ENCODE results near the gene PPM1F. TPM values are rescaled to one million over a fixed set of nuclear protein-coding genes. Genes with fewer than 3 reads are reported as not detected.
A peak's percentile ranks its signal among the peaks of the same experiment; 100 is the strongest.

Gene PPM1F
- polyA plus RNA-seq, 1 donor (not counting 4 experiments of a cell fraction or from before 2014, with no cell fraction given) = 18.2 TPM

- H2AFZ ChIP-seq (ENCODE audit: control insufficient read depth, low read length) = peak overlapping the region; percentile 55
- no peaks in the 10 kb centered on the region for H3K9me3 ChIP-seq (ENCODE audit: control insufficient read depth, low read depth, low read length)
- H3K9me1 ChIP-seq (ENCODE audit: control insufficient read depth, extremely low read depth, insufficient read depth, low read length) = no peaks in the 10 kb centered on the region
- H3K9ac ChIP-seq (ENCODE audit: control insufficient read depth, extremely low read depth, insufficient read depth, low read length) = peak overlapping the region; percentile 85
- peak overlapping the region; percentile 91 for H3K4me2 ChIP-seq (ENCODE audit: control insufficient read depth, extremely low read depth, insufficient read depth, low read depth, low read length)
- H3K4me1 ChIP-seq (ENCODE audit: control insufficient read depth, extremely low read depth, insufficient read depth, low read length) = peaks cover 36% of the 10 kb centered on the region
- H3K4me3 ChIP-seq (ENCODE audit: control insufficient read depth in 2 of 3, extremely low read depth in 1 of 3, insufficient read depth in 2 of 3, low read depth in 1 of 3, low read length in 3 of 3) = peak overlapping the region in 2 of 3 experiments; percentile 50 to 80
- dilution Hi-C loops (cut with MboI; ENCODE audit: extremely low pct_ligation_motif_present, low sequenced_read_pairs) = loop anchor here (10.0 kb wide), 1 partner anchor 82 kb away; no protein-coding TSS in a partner anchor
- no peaks in the 10 kb centered on the region for H4K20me1 ChIP-seq (ENCODE audit: control insufficient read depth, extremely low read depth, insufficient read depth, low read length)
- no peak for TF ChIP-seq CTCF (optimal IDR thresholded peaks at IDR 0.05 in 1 of 3, IDR thresholded peaks at IDR 0.05 in 1 of 3, conservative IDR thresholded peaks at IDR 0.05 in 1 of 3; ENCODE audit: extremely low read depth in 1 of 3, insufficient read depth in 2 of 3, low read length in 3 of 3)
- no peak for TF ChIP-seq EZH2 (IDR thresholded peaks at IDR 0.05; ENCODE audit: low read length)
- H3K79me2 ChIP-seq (ENCODE audit: control insufficient read depth, insufficient read depth, low read length) = peaks cover 2% of the 10 kb centered on the region
- no peaks in the 10 kb centered on the region for H3K27me3 ChIP-seq (ENCODE audit: control insufficient read depth, extremely low read depth, insufficient read depth, low read length)
- H3K27ac ChIP-seq (ENCODE audit: control insufficient read depth, insufficient read depth, low read length) = peak overlapping the region; percentile 89
- peaks cover 20 to 39% of the 10 kb centered on the region in 2 experiments for H3K36me3 ChIP-seq (ENCODE audit: control insufficient read depth in 2 of 2, extremely low read depth in 1 of 2, insufficient read depth in 2 of 2, low read length in 2 of 2)
- FAIRE-seq (no peak), DNase-seq (ENCODE audit: low read depth, low spot score) (no peak)
Measured at GRCh38 chr22:21937041-21937820, 15.4 kb downstream of the PPM1F start.

GRCh38 chr22:21936151-21936775, 16.4 kb downstream of the PPM1F start:
- no peak for TF ChIP-seq EZH2 (IDR thresholded peaks at IDR 0.05; ENCODE audit: low read length)
- no peak for TF ChIP-seq CTCF (optimal IDR thresholded peaks at IDR 0.05 in 1 of 3, IDR thresholded peaks at IDR 0.05 in 1 of 3, conservative IDR thresholded peaks at IDR 0.05 in 1 of 3; ENCODE audit: extremely low read depth in 1 of 3, insufficient read depth in 2 of 3, low read length in 3 of 3)
- peaks cover 2% of the 10 kb centered on the region for H3K79me2 ChIP-seq (ENCODE audit: control insufficient read depth, insufficient read depth, low read length)
- H3K9me1 ChIP-seq (ENCODE audit: control insufficient read depth, extremely low read depth, insufficient read depth, low read length) = no peaks in the 10 kb centered on the region
- peak overlapping the region; percentile 89 for H3K27ac ChIP-seq (ENCODE audit: control insufficient read depth, insufficient read depth, low read length)
- dilution Hi-C loops (cut with MboI; ENCODE audit: extremely low pct_ligation_motif_present, low sequenced_read_pairs) = loop anchor here (10.0 kb wide), 1 partner anchor 81 kb away; no protein-coding TSS in a partner anchor
- FAIRE-seq (no peak), DNase-seq (ENCODE audit: low read depth, low spot score) (no peak)
- no peak overlapping the region for H2AFZ ChIP-seq (ENCODE audit: control insufficient read depth, low read length)
- H3K9ac ChIP-seq (ENCODE audit: control insufficient read depth, extremely low read depth, insufficient read depth, low read length) = peak overlapping the region; percentile 85
- no peaks in the 10 kb centered on the region for H4K20me1 ChIP-seq (ENCODE audit: control insufficient read depth, extremely low read depth, insufficient read depth, low read length)
- H3K27me3 ChIP-seq (ENCODE audit: control insufficient read depth, extremely low read depth, insufficient read depth, low read length) = no peaks in the 10 kb centered on the region
- H3K4me2 ChIP-seq (ENCODE audit: control insufficient read depth, extremely low read depth, insufficient read depth, low read depth, low read length) = no peak overlapping the region
- no peak overlapping the region for H3K4me3 ChIP-seq (ENCODE audit: control insufficient read depth in 2 of 3, extremely low read depth in 1 of 3, insufficient read depth in 2 of 3, low read depth in 1 of 3, low read length in 3 of 3)
- H3K36me3 ChIP-seq (ENCODE audit: control insufficient read depth in 2 of 2, extremely low read depth in 1 of 2, insufficient read depth in 2 of 2, low read length in 2 of 2) = peaks cover 22 to 42% of the 10 kb centered on the region in 2 experiments
- H3K4me1 ChIP-seq (ENCODE audit: control insufficient read depth, extremely low read depth, insufficient read depth, low read length) = peaks cover 28% of the 10 kb centered on the region
- H3K9me3 ChIP-seq (ENCODE audit: control insufficient read depth, low read depth, low read length) = no peaks in the 10 kb centered on the region

All from keratinocyte (primary cell).